ENCODE results near the gene CDK11A.
"Not testable (repeated sequence)": the region's sequence is repeated elsewhere in the genome, so short reads cannot be mapped to it uniquely, and the experiment has no call there.

DNA sequence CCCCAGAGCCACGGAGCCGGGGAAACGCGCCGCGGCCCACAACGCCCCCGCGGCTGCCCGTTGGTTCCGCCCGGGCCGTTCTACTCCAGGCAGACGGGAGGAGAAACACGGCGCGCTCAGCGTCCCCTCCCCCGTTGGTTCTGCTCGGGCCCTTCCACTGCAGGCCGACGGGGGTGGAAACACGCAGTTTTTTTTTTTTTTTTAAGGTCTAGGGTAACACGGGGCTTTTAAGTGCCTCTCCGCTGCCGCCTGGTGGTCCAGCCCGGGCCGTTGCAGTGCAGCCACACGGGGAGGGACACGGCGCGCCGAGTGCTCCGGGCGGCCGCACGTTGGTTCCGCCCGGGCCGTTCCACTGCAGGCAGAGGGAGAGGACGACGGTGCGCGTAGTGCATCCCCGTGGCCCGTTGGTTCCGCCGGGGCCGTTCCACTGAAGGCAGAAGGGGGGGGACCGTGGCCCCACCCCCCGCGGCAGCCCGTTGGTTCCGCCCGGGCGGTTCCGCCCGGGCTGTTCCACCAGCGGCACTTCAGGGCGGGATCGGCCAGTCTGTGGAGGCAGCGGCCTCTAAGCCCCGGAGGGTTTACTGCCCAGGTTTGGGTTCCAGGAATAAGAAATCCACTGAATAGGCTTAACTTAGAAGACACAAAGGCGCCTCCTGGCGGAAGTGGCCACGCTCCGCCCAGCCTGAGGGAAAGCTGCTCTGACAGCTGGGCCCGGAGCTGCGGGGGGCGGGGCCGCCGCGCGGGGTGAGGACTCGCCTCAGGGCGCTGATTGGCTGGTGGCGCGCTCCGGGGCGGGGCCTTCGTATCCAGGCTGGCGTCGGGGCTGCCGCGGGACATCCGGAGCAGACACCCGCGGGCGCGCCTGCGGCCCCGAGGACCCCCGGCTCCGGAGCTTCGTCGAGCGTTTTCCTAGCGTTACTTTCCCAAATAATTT lies 31.2 kb downstream of the CDK11A start, which contains the start of gene SLC35E2B:
- TF ChIP-seq CTCF, POLR2A (IDR thresholded peaks at IDR 0.05): not testable (repeated sequence)

Data from vagina (tissue), 2 donors.